Measurements from ENCODE around the gene CIRBP. TPM values are rescaled to one million over a fixed set of nuclear protein-coding genes. Genes with fewer than 3 reads are reported as not detected.

Gene CIRBP
- total RNA-seq, 4 donors from 2014 or later = 389 to 640 (median 576) TPM

GRCh38 chr19:1254530-1255185, 14.5 kb upstream of the CIRBP start:
- peaks cover 7 to 44% (median 24%) of the 10 kb centered on the region in 3 donors for H3K36me3 ChIP-seq
- H3K4me3 ChIP-seq = no peak overlapping the region
- peaks cover 0 to 88% (median 69%) of the 10 kb centered on the region in 4 donors for H3K4me1 ChIP-seq
- 85 to 89% methylated on average over 20 of the region's 20 CpGs for WGBS, 2 donors
- TF ChIP-seq CTCF (IDR thresholded peaks at IDR 0.05) (no peak), EP300 (IDR thresholded peaks at IDR 0.05) (no peak), POLR2A (IDR thresholded peaks at IDR 0.05) (no peak)
- DNase-seq (ENCODE audit: low spot score in 2 of 2) = no peak
- no peaks in the 10 kb centered on the region for H3K27me3 ChIP-seq
- H3K9me3 ChIP-seq = no peaks in the 10 kb centered on the region
- H3K27ac ChIP-seq = peak overlapping the region; percentile 94 to 100 (median 98)

- no peaks in the 10 kb centered on the region for H3K9me3 ChIP-seq
- H3K36me3 ChIP-seq = peaks cover 7 to 44% (median 24%) of the 10 kb centered on the region in 3 donors
- H3K27ac ChIP-seq = peak overlapping the region; percentile 94 to 100 (median 98)
- TF ChIP-seq POLR2A (IDR thresholded peaks at IDR 0.05) = no peak
- no peak for TF ChIP-seq CTCF (IDR thresholded peaks at IDR 0.05)
- TF ChIP-seq EP300 (IDR thresholded peaks at IDR 0.05) = no peak
- no peak overlapping the region for H3K4me3 ChIP-seq
- no peaks in the 10 kb centered on the region for H3K27me3 ChIP-seq
- H3K4me1 ChIP-seq = peaks cover 0 to 97% (median 77%) of the 10 kb centered on the region in 4 donors
- 74 to 78% methylated on average over 38 to 43 of the region's 52 CpGs for WGBS, 2 donors
- no peak for DNase-seq (ENCODE audit: low spot score in 2 of 2)
These were observed 13.7 kb upstream of the CIRBP start for GRCh38 chr19:1255186-1256161.

GRCh38 chr19:1256646-1257474, 12.3 kb upstream of the CIRBP start:
- H3K4me3 ChIP-seq = no peak overlapping the region
- no peak for TF ChIP-seq POLR2A (IDR thresholded peaks at IDR 0.05)
- TF ChIP-seq CTCF (IDR thresholded peaks at IDR 0.05) = no peak
- TF ChIP-seq EP300 (IDR thresholded peaks at IDR 0.05) = no peak

GRCh38 chr19:1257475-1258162, 11.5 kb upstream of the CIRBP start:
- peak overlapping the region; percentile 14 to 99 (median 95) for H3K27ac ChIP-seq
- no peaks in the 10 kb centered on the region for H3K9me3 ChIP-seq
- peaks cover 0 to 96% (median 81%) of the 10 kb centered on the region in 4 donors for H3K4me1 ChIP-seq
- TF ChIP-seq CTCF (IDR thresholded peaks at IDR 0.05) (no peak), POLR2A (IDR thresholded peaks at IDR 0.05) (no peak), EP300 (IDR thresholded peaks at IDR 0.05) (no peak)
- H3K4me3 ChIP-seq = no peak overlapping the region
- 59% methylated on average over 23 of the region's 23 CpGs for WGBS, 2 donors
- no peak for DNase-seq (ENCODE audit: low spot score in 2 of 2)
- H3K27me3 ChIP-seq = no peaks in the 10 kb centered on the region
- peaks cover 7 to 44% (median 24%) of the 10 kb centered on the region in 3 donors for H3K36me3 ChIP-seq

More at GRCh38 chr19:1256646-1257474, 12.3 kb upstream of the CIRBP start:
- peaks cover 7 to 44% (median 24%) of the 10 kb centered on the region in 3 donors for H3K36me3 ChIP-seq
- 74 to 78% methylated on average over 18 to 45 of the region's 46 CpGs for WGBS, 2 donors
- peak overlapping the region in 3 of 4 donors; percentile 20 to 99 (median 93) for H3K27ac ChIP-seq
- DNase-seq (ENCODE audit: low spot score in 2 of 2) = no peak
- no peaks in the 10 kb centered on the region for H3K27me3 ChIP-seq
- peaks cover 0 to 95% (median 79%) of the 10 kb centered on the region in 4 donors for H3K4me1 ChIP-seq
- H3K9me3 ChIP-seq = no peaks in the 10 kb centered on the region
